Adipocyte (in vitro differentiated cells): ENCODE results near the gene MEIS2.

Experiments used
- DNase-seq: peaks from one replicate; pipeline ENCODE4 v3.0.0-alpha.2; 2015; ENCODE audit warnings: low read depth
- H3K27me3 ChIP-seq: replicated peaks from 2 replicates; pipeline ENCODE4 v1.7.0; 2013; ENCODE audit warnings: mild to moderate bottlenecking, low read length, moderate library complexity; ENCODE audit not compliant: control insufficient read depth, insufficient read depth
- H3K36me3 ChIP-seq: 2 replicates; pipeline ENCODE4 v1.7.0; 2013; ENCODE audit warnings: low read length, mild to moderate bottlenecking, moderate library complexity; ENCODE audit not compliant: control insufficient read depth, insufficient read depth, severe bottlenecking
- H3K4me1 ChIP-seq: 2 replicates; pipeline ENCODE4 v1.7.0; 2013; ENCODE audit warnings: mild to moderate bottlenecking, low read length, moderate library complexity; ENCODE audit not compliant: control insufficient read depth, insufficient read depth
- H3K4me3 ChIP-seq: 2 replicates; pipeline ENCODE4 v1.7.0; 2013; ENCODE audit warnings: mild to moderate bottlenecking, low read length, moderate library complexity
- H3K9ac ChIP-seq: 2 replicates; pipeline ENCODE4 v1.7.0; 2013; ENCODE audit warnings: mild to moderate bottlenecking, low read length, moderate library complexity
- H3K9me3 ChIP-seq: 2 replicates; pipeline ENCODE4 v1.7.0; 2013; ENCODE audit warnings: mild to moderate bottlenecking, low read length, moderate library complexity; ENCODE audit not compliant: control insufficient read depth

MEIS2 gene

GRCh38 chr15:37104424-37104981 lies 4.2 kb upstream of the MEIS2 start:
- H3K4me3 ChIP-seq = peak overlapping the region; percentile 98
- peaks cover 7% of the 10 kb centered on the region for H3K4me1 ChIP-seq
- H3K9ac ChIP-seq = no peak overlapping the region
- H3K36me3 ChIP-seq = no peaks in the 10 kb centered on the region
- H3K9me3 ChIP-seq = no peaks in the 10 kb centered on the region
- no peaks in the 10 kb centered on the region for H3K27me3 ChIP-seq
- DNase-seq = no peak

- H3K9me3 ChIP-seq = no peaks in the 10 kb centered on the region
- peaks cover 7% of the 10 kb centered on the region for H3K4me1 ChIP-seq
- H3K4me3 ChIP-seq = peak overlapping the region; percentile 98
- H3K9ac ChIP-seq = peak overlapping the region; percentile 90
- no peaks in the 10 kb centered on the region for H3K27me3 ChIP-seq
- H3K36me3 ChIP-seq = no peaks in the 10 kb centered on the region
- no peak for DNase-seq
Measured at GRCh38 chr15:37103475-37104423, 3.4 kb upstream of the MEIS2 start.

- Histone ChIP-seq H3K4me1 (peaks cover 7% of the 10 kb centered on the region), H3K27me3 (no peaks in the 10 kb centered on the region), H3K36me3 (no peaks in the 10 kb centered on the region), H3K4me3 (peak overlapping the region; percentile 98), H3K9me3 (no peaks in the 10 kb centered on the region), H3K9ac (peak overlapping the region; percentile 90)
- DNase-seq = no peak
Measured at GRCh38 chr15:37103163-37103435, 2.8 kb upstream of the MEIS2 start.

- no peaks in the 10 kb centered on the region for H3K9me3 ChIP-seq
Measured at GRCh38 chr15:37102305-37103162, 2.2 kb upstream of the MEIS2 start.

GRCh38 chr15:37101980-37102304 lies 1.6 kb upstream of the MEIS2 start:
- DNase-seq = peak; percentile 79
- H3K27me3 ChIP-seq = no peaks in the 10 kb centered on the region

More at GRCh38 chr15:37102305-37103162, 2.2 kb upstream of the MEIS2 start:
- peak; percentile 60 for DNase-seq
- Histone ChIP-seq H3K4me3 (peak overlapping the region; percentile 98), H3K9ac (peak overlapping the region; percentile 90), H3K27me3 (no peaks in the 10 kb centered on the region), H3K36me3 (no peaks in the 10 kb centered on the region), H3K4me1 (peaks cover 7% of the 10 kb centered on the region)

GRCh38 chr15:37100966-37101215 lies 542 bp upstream of the MEIS2 start:
- Histone ChIP-seq H3K9me3 (no peaks in the 10 kb centered on the region), H3K27me3 (no peaks in the 10 kb centered on the region), H3K4me1 (peaks cover 3% of the 10 kb centered on the region), H3K36me3 (no peaks in the 10 kb centered on the region), H3K9ac (peak overlapping the region; percentile 100), H3K4me3 (peak overlapping the region; percentile 98)
- DNase-seq = no peak

More at GRCh38 chr15:37101980-37102304, 1.6 kb upstream of the MEIS2 start:
- Histone ChIP-seq H3K4me3 (peak overlapping the region; percentile 98), H3K4me1 (peaks cover 7% of the 10 kb centered on the region), H3K36me3 (no peaks in the 10 kb centered on the region), H3K9ac (peak overlapping the region; percentile 100), H3K9me3 (no peaks in the 10 kb centered on the region)

- Histone ChIP-seq H3K36me3 (no peaks in the 10 kb centered on the region), H3K4me1 (peaks cover 12% of the 10 kb centered on the region), H3K9me3 (no peaks in the 10 kb centered on the region), H3K4me3 (peak overlapping the region; percentile 98), H3K9ac (peak overlapping the region; percentile 98), H3K27me3 (no peaks in the 10 kb centered on the region)
- peak; percentile 68 for DNase-seq
Measured at GRCh38 chr15:37099319-37100108, 835 bp downstream of the MEIS2 start.

- Histone ChIP-seq H3K27me3 (no peaks in the 10 kb centered on the region), H3K36me3 (peaks cover 1% of the 10 kb centered on the region)
- DNase-seq = peak; percentile 71
Measured at GRCh38 chr15:37098468-37099318, 1.7 kb downstream of the MEIS2 start.

GRCh38 chr15:37097144-37097919 lies 3.0 kb downstream of the MEIS2 start:
- no peaks in the 10 kb centered on the region for H3K27me3 ChIP-seq
- peak overlapping the region; percentile 98 for H3K4me3 ChIP-seq
- H3K9ac ChIP-seq = peak overlapping the region; percentile 98
- peaks cover 34% of the 10 kb centered on the region for H3K4me1 ChIP-seq
- no peaks in the 10 kb centered on the region for H3K9me3 ChIP-seq
- peak; percentile 62 for DNase-seq
- H3K36me3 ChIP-seq = peaks cover 10% of the 10 kb centered on the region

More at GRCh38 chr15:37098468-37099318, 1.7 kb downstream of the MEIS2 start:
- H3K4me1 ChIP-seq = peaks cover 21% of the 10 kb centered on the region
- H3K9me3 ChIP-seq = no peaks in the 10 kb centered on the region
- H3K9ac ChIP-seq = peak overlapping the region; percentile 98
- H3K4me3 ChIP-seq = peak overlapping the region; percentile 98
